Caco-2 (cell line): ENCODE data around the gene SEPTIN10. TPM values are rescaled to one million over a fixed set of nuclear protein-coding genes. Genes with fewer than 3 reads are reported as not detected.

Experiments
- BruUV-seq: library from RNA; stranded (reverse); fragments of 400-500 nt; replicated peaks from 2 replicates; lab custom pipeline; 2021; lab: Mats Ljungman, UMichigan
- CTCF ChIA-PET: fragments of 300-600 bp; sonication (Branson Sonifier 250); formaldehyde crosslinking; loops from one replicate; lab custom pipeline; 2022; ENCODE audit warnings: antibody characterized with exemption; lab: Charles Lee
- POLR2A ChIA-PET: fragments of 300-600 bp; sonication (Branson Sonifier 250); formaldehyde crosslinking; loops from one replicate; lab custom pipeline; 2022; ENCODE audit warnings: antibody characterized with exemption; lab: Charles Lee
- DNase-seq, 2 experiments: peaks; one replicate each; pipeline versions ENCODE4 v3.0.0 to v3.0.0-alpha.2; 2020 to 2022
- H3K27me3 ChIP-seq: replicated peaks from 2 replicates; pipeline ENCODE4 v1.6.0; 2011; ENCODE audit warnings: low read length; ENCODE audit not compliant: control insufficient read depth, insufficient read depth
- H3K36me3 ChIP-seq: 2 replicates; pipeline ENCODE4 v1.5.1; 2011; ENCODE audit warnings: low read length; ENCODE audit not compliant: control insufficient read depth, insufficient read depth
- H3K4me1 ChIP-seq: fragments of 250-450 bp; sonication (Bioruptor Pico); 2 replicates; pipeline ENCODE4 v1.5.1; 2020; ENCODE audit warnings: mild to moderate bottlenecking
- H3K4me3 ChIP-seq: 2 replicates; pipeline ENCODE4 v1.5.1; 2011; ENCODE audit warnings: low read depth, mild to moderate bottlenecking, control low read depth, low read length
- H3K9me3 ChIP-seq: fragments of 250-450 bp; sonication (Bioruptor Pico); 2 replicates; pipeline ENCODE4 v1.5.1; 2020; ENCODE audit warnings: mild to moderate bottlenecking, moderate library complexity
- H3K27ac Mint-ChIP-seq: one replicate; pipeline ENCODE4 v1.8.0; 2022; ENCODE audit warnings: mixed read lengths; ENCODE audit not compliant: unreplicated experiment
- H3K27me3 Mint-ChIP-seq: one replicate; pipeline ENCODE4 v1.8.0; 2022; ENCODE audit warnings: mixed read lengths; ENCODE audit not compliant: insufficient read depth, unreplicated experiment
- H3K36me3 Mint-ChIP-seq: one replicate; pipeline ENCODE4 v1.8.0; 2022; ENCODE audit warnings: mild to moderate bottlenecking, mixed read lengths; ENCODE audit not compliant: insufficient read depth, unreplicated experiment
- H3K4me1 Mint-ChIP-seq: one replicate; pipeline ENCODE4 v1.8.0; 2022; ENCODE audit warnings: low read depth, mixed read lengths; ENCODE audit not compliant: unreplicated experiment
- H3K4me3 Mint-ChIP-seq: one replicate; pipeline ENCODE4 v1.8.0; 2022; ENCODE audit warnings: mild to moderate bottlenecking, moderate library complexity, mixed read lengths; ENCODE audit not compliant: unreplicated experiment
- H3K9me3 Mint-ChIP-seq: one replicate; pipeline ENCODE4 v1.8.0; 2022; ENCODE audit warnings: mixed read lengths; ENCODE audit not compliant: unreplicated experiment
- intact Hi-C: fragments of 100-400 bp; cut with micrococcal nuclease; formaldehyde crosslinking; loops from one replicate; pipeline ENCODE4 v1.10.0; 2022; ENCODE audit not compliant: unreplicated experiment
- total RNA-seq: library from RNA; stranded (reverse); gene quantifications from 2 replicates; pipeline ENCODE4 v1.2.3, GENCODE V29; 2022
- TF ChIP-seq, protein P1 (sequence below), 2 experiments: fragments of 200-600 bp in 1 of 2; IDR thresholded peaks; 1 replicate in 1 of 2; 2 replicates in 1 of 2; pipeline versions ENCODE4 v1.5.1 to v1.8.0; 2011 to 2022; ENCODE audit warnings: antibody characterized with exemption in 1 of 2, control low read depth in 1 of 2, inconsistent platforms in 1 of 2, low read depth in 1 of 2, low read length in 1 of 2, mild to moderate bottlenecking in 1 of 2, moderate library complexity in 1 of 2; ENCODE audit not compliant: insufficient read depth in 1 of 2, severe bottlenecking in 1 of 2, unreplicated experiment in 1 of 2

SEPTIN10 gene
- total RNA-seq, 1 experiment from 2014 or later = 83.7 TPM

- ChIA-PET POLR2A (no interaction called here), CTCF (interaction anchor here (1.3 kb wide), 1 partner anchor 194 kb away, joined by 4 read pairs; no protein-coding TSS in a partner anchor)
- Mint-ChIP-seq H3K4me3 (no peak overlapping the region), H3K27ac (no peak overlapping the region), H3K27me3 (no peaks in the 10 kb centered on the region), H3K36me3 (no peaks in the 10 kb centered on the region), H3K9me3 (no peaks in the 10 kb centered on the region), H3K4me1 (no peaks in the 10 kb centered on the region)
- H3K4me3 ChIP-seq = no peak overlapping the region
- no peaks in the 10 kb centered on the region for H3K27me3 ChIP-seq
- H3K36me3 ChIP-seq = no peaks in the 10 kb centered on the region; the same call in 1 of the 2 replicates
- no peak for DNase-seq
- no peaks in the 10 kb centered on the region for H3K9me3 ChIP-seq
- no TSS peak for BruUV-seq
- H3K4me1 ChIP-seq = no peaks in the 10 kb centered on the region; the same call in 1 of the 2 replicates
- intact Hi-C loops = no loop called here
- TF ChIP-seq, protein P1, sequence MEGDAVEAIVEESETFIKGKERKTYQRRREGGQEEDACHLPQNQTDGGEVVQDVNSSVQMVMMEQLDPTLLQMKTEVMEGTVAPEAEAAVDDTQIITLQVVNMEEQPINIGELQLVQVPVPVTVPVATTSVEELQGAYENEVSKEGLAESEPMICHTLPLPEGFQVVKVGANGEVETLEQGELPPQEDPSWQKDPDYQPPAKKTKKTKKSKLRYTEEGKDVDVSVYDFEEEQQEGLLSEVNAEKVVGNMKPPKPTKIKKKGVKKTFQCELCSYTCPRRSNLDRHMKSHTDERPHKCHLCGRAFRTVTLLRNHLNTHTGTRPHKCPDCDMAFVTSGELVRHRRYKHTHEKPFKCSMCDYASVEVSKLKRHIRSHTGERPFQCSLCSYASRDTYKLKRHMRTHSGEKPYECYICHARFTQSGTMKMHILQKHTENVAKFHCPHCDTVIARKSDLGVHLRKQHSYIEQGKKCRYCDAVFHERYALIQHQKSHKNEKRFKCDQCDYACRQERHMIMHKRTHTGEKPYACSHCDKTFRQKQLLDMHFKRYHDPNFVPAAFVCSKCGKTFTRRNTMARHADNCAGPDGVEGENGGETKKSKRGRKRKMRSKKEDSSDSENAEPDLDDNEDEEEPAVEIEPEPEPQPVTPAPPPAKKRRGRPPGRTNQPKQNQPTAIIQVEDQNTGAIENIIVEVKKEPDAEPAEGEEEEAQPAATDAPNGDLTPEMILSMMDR (IDR thresholded peaks at IDR 0.05; ENCODE audit: insufficient read depth in 1 of 2, low read depth in 1 of 2, low read length in 1 of 2, severe bottlenecking in 1 of 2, unreplicated experiment in 1 of 2) = no peak
These were observed 91.7 kb downstream of the SEPTIN10 start for GRCh38 chr2:109522063-109522374.

DNA sequence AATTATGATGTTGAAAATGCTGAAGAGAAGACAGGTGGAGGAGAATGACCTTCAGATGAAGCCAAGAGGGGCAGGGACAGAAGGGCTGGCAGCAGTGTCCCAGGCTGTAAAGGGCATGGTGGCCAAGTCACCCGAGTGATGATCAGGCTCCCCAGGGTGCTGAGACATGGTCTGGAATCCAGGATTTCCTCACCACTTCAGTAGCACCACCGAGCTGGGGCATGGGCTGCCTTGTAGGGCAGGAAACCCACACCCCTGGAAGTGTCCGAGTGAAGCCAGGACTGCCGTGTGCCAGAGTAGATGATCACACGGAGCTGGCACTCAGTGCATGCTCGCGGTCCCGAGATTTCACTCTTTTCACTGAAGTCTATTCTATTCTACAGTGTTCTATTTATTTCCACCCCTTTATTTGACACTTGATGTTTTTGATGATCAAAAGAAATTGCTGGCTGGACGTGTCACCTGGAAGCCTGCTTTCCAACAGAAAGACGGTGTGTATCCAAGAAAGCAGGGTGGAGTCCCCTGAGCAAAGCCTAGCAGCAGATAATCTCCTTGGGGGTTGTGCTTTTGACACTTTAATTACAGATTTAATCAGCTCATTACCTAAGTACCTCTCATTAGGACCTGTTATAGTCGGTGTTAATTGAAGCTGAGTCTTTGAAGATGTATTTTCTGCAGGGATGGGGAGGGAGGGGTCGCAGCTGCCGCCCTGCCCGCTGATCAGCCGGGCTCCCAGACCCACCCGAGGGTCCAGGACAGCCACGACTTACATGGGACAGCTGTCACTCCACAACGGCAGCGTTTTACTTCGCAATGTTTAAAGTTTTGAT is 92.3 kb downstream of the SEPTIN10 start:
- Mint-ChIP-seq H3K27me3 (no peaks in the 10 kb centered on the region), H3K4me1 (no peaks in the 10 kb centered on the region), H3K27ac (no peak overlapping the region), H3K4me3 (no peak overlapping the region), H3K9me3 (no peaks in the 10 kb centered on the region), H3K36me3 (no peaks in the 10 kb centered on the region)
- ChIA-PET CTCF (interaction anchor here (0.6 to 1.3 kb wide), 3 partner anchors 18 to 194 kb away, joined by 3 to 5 read pairs (median 4); no protein-coding TSS in a partner anchor), POLR2A (no interaction called here)
- TF ChIP-seq, protein P1 (IDR thresholded peaks at IDR 0.05; ENCODE audit: insufficient read depth in 1 of 2, low read depth in 1 of 2, low read length in 1 of 2, severe bottlenecking in 1 of 2, unreplicated experiment in 1 of 2) = no peak
- intact Hi-C loops = no loop called here
- Histone ChIP-seq H3K9me3 (no peaks in the 10 kb centered on the region), H3K27me3 (no peaks in the 10 kb centered on the region), H3K4me1 (peaks cover 3% of the 10 kb centered on the region; the same call in 1 of the 2 replicates), H3K4me3 (no peak overlapping the region), H3K36me3 (no peaks in the 10 kb centered on the region; the same call in 1 of the 2 replicates)
- DNase-seq = peak in 1 of 2 experiments; percentile 19
- BruUV-seq = no TSS peak

DNA sequence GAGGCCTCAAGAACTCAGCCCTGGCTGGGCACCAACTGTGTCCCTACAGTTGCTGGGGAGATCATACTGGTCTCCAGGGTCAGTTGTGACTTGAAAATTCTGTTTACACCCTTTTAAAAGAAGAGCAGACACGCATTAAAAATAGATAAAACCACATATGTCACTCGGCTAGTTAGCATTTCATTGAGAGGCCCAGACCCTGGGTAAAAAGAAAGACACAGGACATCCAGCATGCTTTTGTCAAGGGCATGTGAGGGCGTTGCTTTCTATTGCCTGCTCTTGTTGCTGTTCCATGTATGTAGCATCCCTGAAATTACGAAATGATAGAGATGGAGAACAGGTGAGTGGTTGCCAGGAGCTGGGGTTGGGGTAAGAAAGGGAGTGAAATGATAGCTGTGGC is 94.3 kb downstream of the SEPTIN10 start:
- H3K27ac Mint-ChIP-seq = no peak overlapping the region
- no peaks in the 10 kb centered on the region for H3K36me3 Mint-ChIP-seq
- no peaks in the 10 kb centered on the region; the same call in 1 of the 2 replicates for H3K36me3 ChIP-seq
- CTCF ChIA-PET = no interaction called here
- no peaks in the 10 kb centered on the region for H3K9me3 ChIP-seq
- H3K27me3 Mint-ChIP-seq = no peaks in the 10 kb centered on the region
- POLR2A ChIA-PET = no interaction called here
- H3K9me3 Mint-ChIP-seq = no peaks in the 10 kb centered on the region
- intact Hi-C loops = no loop called here
- TF ChIP-seq, protein P1 (IDR thresholded peaks at IDR 0.05; ENCODE audit: insufficient read depth in 1 of 2, low read depth in 1 of 2, low read length in 1 of 2, severe bottlenecking in 1 of 2, unreplicated experiment in 1 of 2) = no peak
- no TSS peak for BruUV-seq
- no peak for DNase-seq
- no peaks in the 10 kb centered on the region for H3K4me1 Mint-ChIP-seq
- H3K4me1 ChIP-seq = peaks cover 3% of the 10 kb centered on the region; the same call in 1 of the 2 replicates
- H3K4me3 Mint-ChIP-seq = no peak overlapping the region
- H3K27me3 ChIP-seq = no peaks in the 10 kb centered on the region
- H3K4me3 ChIP-seq = no peak overlapping the region
